ENCODE data around the gene APBB1IP. TPM values are rescaled to one million over a fixed set of nuclear protein-coding genes. Genes with fewer than 3 reads are reported as not detected.
"Not testable (repeated sequence)": the region's sequence is repeated elsewhere in the genome, so short reads cannot be mapped to it uniquely, and the experiment has no call there.

Gene APBB1IP
- total and polyA plus RNA-seq, 12 donors, result 0.60 to 16.1 (median 7.8) TPM

- no peaks in the 10 kb centered on the region for H3K9me3 ChIP-seq (replicated peaks in 1 of 3)
- no peaks in the 10 kb centered on the region for H3K36me3 ChIP-seq (replicated peaks in 1 of 2)
- no peak for TF ChIP-seq POLR2A (IDR thresholded peaks at IDR 0.05)
- no peak for TF ChIP-seq CTCF (IDR thresholded peaks at IDR 0.05)
- H3K4me3 ChIP-seq, result no peak overlapping the region
- no peaks in the 10 kb centered on the region for H3K4me1 ChIP-seq (replicated peaks in 1 of 2)
- intact Hi-C loops (cut with DNase I), result no loop called here
- peaks cover 5% of the 10 kb centered on the region for H3K27me3 ChIP-seq
- WGBS, 4 donors, result 34 to 49% (median 43%) methylated on average over 9 to 19 of the region's 19 CpGs
- no peak for DNase-seq
- H3K27ac ChIP-seq, result no peak overlapping the region
Measured at GRCh38 chr10:26593896-26594295, 155.8 kb downstream of the APBB1IP start.

- H3K27me3 ChIP-seq; H3K4me3 ChIP-seq; H3K9me3 ChIP-seq (replicated peaks in 1 of 3); intact Hi-C loops (cut with DNase I); H3K4me1 ChIP-seq (replicated peaks in 1 of 2); H3K27ac ChIP-seq; H3K36me3 ChIP-seq (replicated peaks in 1 of 2): not testable (repeated sequence)
- 20 to 57% (median 31%) methylated on average over 2 of the region's 2 CpGs for WGBS, 4 donors
- peak in 2 of 7 donors; percentile 14 to 21 for DNase-seq
Measured at GRCh38 chr10:26603283-26603682, 165.1 kb downstream of the APBB1IP start.

DNA sequence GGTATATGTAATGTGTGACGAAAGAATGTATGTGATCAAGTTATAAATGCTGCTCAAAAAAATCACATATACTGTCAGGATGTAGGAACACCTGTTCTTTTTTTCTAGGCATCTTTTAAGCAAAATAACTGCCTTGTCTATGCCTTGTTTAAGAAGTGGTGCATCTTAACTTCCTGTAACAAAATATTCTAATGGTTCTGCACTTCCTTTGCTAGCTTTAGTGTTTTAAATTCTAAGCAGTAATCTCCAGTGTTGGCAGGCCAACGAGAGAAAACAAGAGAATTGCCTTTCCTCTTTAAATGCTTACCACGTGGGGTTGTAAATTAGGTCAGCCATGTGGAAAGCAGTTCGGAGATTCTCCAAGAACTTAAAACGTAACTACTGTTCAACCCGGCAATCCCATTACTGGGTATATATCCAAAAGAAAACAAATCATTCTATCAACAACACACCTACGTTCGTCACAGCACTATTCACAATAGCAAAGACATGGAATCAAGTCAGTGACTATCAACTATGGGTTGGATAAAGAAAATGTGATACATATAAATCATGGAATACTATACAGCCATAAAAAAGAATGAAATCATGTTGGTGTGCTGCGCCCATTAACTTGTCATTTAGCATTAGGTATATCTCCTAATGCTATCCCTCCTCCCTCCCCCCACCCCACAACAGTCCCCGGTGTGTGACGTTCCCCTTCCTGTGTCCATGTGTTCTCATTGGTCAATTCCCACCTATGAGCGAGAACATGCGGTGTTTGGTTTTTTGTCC is 166.4 kb downstream of the APBB1IP start:
- intact Hi-C loops (cut with DNase I); DNase-seq; H3K9me3 ChIP-seq (replicated peaks in 1 of 3); H3K27me3 ChIP-seq; H3K36me3 ChIP-seq (replicated peaks in 1 of 2); H3K4me1 ChIP-seq (replicated peaks in 1 of 2); H3K4me3 ChIP-seq; H3K27ac ChIP-seq: not testable (repeated sequence)
- WGBS, 4 donors, result 76 to 80% (median 79%) methylated on average over 13 of the region's 13 CpGs

DNA sequence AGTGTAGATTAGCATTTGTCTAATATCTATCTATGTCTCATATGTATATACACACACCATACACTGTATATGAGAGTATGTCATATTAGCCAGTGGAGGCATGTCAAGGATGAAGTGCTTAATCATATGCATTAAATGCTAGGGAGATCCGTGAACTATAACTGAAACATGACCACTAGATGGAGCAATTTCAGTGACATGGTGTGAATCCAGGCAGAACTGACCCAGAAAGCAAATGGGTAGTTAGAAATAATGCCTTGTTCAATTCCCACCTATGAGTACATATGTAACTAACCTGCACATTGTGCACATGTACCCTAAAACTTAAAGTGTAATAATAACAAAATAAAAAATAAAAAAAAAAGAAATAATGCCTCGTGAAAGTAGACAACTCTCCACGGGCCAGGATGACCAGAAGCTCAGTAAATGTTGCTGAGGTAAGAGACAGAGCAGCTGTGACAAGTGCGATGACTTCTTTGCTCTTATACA is 168.3 kb downstream of the APBB1IP start:
- WGBS, 4 donors, result 57 to 62% (median 59%) methylated on average over 4 of the region's 4 CpGs
- intact Hi-C loops (cut with DNase I), result not testable (repeated sequence)
- TF ChIP-seq CTCF (IDR thresholded peaks at IDR 0.05), result peak in 5 of 6 experiments; percentile 15 to 47 (median 31)

DNA sequence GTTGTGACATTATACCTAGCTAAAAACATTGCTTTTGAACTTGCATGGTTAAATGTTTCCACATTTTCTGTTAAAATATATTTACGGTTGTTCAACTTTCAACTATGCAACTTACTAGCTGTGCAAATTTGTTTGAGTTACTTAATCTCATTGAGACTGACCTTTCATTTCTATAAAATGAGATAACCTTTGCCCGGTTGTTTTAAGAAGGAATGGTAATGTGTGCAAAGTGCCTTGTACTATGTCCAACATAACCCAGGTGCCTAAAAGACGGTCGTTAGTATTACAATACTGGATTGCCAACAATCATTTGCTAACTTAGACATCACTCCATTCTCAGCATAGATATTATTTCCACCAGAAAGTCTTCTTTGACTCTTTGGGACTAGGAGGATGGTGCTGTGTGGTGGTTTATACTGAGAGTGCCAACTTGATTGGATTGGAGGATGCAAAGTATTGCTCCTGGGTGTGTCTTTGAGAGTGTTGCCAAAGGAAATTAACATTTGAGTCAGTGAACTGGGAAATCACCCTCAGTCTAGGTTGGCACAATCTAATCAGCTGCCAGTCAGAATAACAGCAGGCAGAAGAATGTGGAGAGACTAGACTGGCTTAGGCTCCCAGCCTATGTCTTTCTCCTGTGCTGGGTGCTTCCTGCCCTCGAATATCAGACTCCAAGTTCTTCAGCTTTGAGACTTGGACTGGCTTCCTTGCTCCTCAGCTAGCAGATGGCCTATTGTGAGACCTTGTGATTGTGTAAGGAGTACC is 174.2 kb downstream of the APBB1IP start:
- TF ChIP-seq CTCF (IDR thresholded peaks at IDR 0.05) (no peak), POLR2A (IDR thresholded peaks at IDR 0.05) (no peak)
- Histone ChIP-seq H3K36me3 (replicated peaks in 1 of 2) (no peaks in the 10 kb centered on the region), H3K4me3 (no peak overlapping the region), H3K9me3 (replicated peaks in 1 of 3) (no peaks in the 10 kb centered on the region), H3K27me3 (no peaks in the 10 kb centered on the region), H3K27ac (no peak overlapping the region), H3K4me1 (replicated peaks in 1 of 2) (no peaks in the 10 kb centered on the region)
- WGBS, 4 donors, result 63 to 79% (median 76%) methylated on average over 5 of the region's 5 CpGs
- DNase-seq, result no peak
- intact Hi-C loops (cut with DNase I), result no loop called here

More for the DNA sequence above, 168.3 kb downstream of the APBB1IP start:
- not testable (repeated sequence) for H3K36me3 ChIP-seq (replicated peaks in 1 of 2); H3K9me3 ChIP-seq (replicated peaks in 1 of 3); H3K27ac ChIP-seq; H3K27me3 ChIP-seq; H3K4me1 ChIP-seq (replicated peaks in 1 of 2); H3K4me3 ChIP-seq; DNase-seq
